GM19372 (cell line): ENCODE measurements around the gene HNRNPA3.
"Not testable (repeated sequence)": the region's sequence is repeated elsewhere in the genome, so short reads cannot be mapped to it uniquely, and the experiment has no call there.

Experiments used
- ATAC-seq: cut with Tn5 transposase; IDR thresholded peaks from one replicate; pipeline ENCODE4 v1.9.1; 2021; ENCODE audit warnings: mild to moderate bottlenecking, low read depth, moderate library complexity; ENCODE audit not compliant: unreplicated experiment

HNRNPA3 gene

DNA sequence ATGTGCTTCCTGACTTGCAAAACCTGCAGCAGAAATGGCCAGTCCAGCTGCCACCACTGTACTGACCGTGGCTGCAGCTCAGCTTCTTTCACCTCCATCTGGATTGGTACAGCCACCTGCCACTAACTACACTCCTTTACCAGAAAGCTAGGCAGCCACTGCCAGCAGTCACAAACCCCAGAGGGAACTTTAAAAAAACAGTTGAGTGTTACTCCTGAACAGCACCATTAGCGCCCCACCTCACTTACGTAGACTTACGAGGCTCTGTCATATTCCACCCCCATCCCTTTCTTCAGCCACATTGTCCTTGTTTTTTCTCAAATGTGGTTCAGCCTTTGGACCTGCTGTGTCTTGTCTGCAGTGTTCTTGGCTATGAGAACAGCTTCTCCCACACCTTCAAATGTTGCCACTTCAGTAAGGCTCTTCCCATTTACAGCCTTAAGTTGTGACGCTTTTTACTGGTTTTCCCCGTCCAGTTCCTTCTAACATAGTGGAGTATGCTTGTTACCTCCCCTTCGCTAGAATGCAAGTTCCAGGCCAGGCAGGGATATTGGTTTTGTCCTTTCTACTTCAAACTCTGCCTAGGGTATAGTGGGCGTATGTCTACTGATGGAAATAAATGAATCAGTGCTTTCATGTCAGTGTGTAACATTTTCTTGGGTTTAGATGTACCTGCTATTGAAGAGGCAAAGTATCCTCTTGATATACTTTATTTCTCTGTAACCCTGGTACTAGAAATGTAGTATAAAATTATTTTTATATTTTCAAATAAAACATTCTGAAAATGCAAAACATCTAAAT is 17.0 kb downstream of the HNRNPA3 start:
- no peak for ATAC-seq

DNA sequence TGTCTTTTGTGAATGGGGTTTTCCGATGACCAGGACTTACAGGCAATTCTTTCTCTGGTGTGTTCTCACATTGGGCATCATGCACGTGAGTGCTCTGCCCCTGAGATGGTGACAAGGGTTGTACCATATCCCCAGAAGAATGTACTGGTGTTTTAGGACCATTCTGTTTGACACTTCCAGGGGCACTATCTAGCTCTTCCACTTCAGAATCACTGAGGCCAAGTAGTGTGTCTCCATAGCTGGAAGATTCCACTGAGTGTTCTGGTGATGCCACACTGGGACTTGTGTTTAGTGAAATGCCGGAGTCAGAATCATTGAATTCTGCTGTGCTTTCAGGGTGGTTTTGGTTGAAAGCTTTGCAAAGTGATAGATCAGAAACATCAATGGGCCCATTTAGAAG is 18.7 kb downstream of the HNRNPA3 start:
- ATAC-seq = no peak

DNA sequence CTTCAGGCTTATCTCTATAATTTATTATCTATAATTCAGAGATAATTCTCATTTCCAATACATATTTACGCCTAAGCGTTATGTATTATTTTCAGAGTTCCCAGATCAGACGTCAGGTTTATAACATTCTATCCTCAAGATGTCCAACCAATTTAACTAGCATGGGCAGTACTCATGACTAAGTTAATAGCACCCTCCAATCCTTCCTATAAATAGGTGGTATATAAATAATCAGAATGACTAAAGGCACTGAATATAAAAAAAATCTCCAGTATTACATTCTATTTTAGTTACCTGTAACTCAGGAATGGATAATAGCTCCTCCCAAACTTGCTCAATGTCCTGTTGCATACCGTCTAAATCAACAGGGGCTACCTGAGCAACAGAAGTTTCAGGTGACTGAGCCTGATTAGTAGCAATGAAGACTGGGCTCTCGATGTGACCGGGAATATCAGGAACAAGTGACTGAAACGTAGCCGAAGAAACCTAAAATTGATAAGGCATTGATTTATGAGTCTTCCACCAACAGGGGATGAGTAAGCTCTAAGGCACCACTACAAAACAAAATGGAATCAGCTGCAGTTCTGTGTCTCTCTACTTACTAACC is 19.6 kb downstream of the HNRNPA3 start:
- ATAC-seq = no peak

DNA sequence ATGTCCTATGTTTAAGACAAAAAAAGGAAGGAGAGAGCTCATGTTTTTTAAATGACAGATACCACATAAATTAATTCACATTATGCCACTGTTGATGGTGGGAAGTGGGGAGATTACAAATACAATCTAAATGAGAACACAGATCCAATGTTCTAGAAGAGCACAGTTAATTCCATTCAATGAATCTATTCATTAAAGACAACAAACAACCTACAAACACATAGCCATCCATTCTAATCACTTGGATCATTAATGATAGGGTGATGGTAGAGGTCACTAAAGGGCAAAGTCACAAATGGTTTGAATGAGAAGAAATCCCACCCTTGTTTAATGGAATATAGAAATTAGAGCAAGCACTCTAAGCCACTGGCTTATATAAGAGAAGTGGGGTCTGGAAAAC is 21.7 kb downstream of the HNRNPA3 start:
- ATAC-seq = no peak

DNA sequence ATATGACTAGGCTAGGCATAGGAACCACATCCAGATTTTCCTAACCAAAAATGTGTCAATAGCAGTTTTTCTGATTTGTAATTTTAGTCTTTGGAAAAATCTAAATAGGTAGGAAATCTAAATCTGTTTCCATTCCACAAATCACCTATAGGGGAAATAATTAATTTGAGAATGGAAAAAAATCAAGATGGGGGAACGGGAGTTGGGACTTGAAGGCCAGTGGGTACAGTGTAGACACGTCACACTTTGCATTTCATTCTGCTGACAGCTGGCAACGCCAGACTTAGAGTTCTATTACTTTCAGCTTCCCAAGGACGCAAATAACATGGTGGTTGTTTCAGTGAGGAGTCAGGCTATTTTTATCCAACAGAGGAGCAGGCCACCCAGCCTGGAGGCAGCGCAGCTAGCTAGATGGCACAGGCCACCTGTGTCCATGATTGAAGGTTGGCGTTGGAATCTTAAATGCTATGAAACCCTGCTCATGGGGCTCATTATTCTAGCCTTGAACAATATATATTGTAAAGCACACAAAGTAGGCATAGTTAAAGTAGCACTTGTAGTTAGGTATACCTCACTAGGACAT is 23.4 kb downstream of the HNRNPA3 start:
- ATAC-seq = no peak

DNA sequence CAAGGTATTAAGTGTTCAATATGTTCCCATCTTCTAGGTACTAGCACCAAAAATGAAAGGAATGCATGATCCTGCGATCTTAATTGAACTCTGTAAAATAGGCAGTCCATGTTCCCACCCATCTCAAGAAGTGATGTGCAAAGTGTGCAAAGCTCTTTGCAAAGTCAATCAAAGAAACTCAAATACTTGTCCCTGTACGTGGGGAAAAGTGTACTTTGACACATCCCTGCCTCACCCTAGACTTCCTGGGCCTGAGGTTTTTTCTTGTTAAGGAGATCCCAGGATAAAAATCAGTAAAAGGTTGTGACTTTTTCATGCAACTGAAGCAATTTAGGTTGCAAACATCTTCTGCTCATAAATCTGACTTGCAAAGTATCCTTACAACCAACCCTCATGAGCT is 25.3 kb downstream of the HNRNPA3 start:
- ATAC-seq = no peak

DNA sequence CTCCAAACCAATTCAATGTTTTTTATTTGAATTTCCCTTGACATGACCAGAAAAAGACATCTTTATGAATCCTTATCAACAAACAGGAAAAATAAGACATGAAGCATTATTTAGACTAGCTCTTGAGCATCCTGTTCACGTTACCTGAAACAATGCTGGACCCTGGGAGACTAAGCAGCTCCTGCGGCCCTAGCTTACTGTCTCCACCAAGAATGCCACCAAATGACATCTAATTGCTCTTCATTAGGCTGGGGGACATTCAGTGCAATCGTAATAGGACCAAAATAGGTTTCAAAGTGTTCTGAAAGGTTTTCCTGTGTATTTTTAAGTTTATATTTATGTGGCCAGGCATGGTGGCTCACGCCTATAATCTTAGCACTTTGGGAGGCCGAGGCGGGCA is 26.5 kb downstream of the HNRNPA3 start:
- no peak for ATAC-seq

DNA sequence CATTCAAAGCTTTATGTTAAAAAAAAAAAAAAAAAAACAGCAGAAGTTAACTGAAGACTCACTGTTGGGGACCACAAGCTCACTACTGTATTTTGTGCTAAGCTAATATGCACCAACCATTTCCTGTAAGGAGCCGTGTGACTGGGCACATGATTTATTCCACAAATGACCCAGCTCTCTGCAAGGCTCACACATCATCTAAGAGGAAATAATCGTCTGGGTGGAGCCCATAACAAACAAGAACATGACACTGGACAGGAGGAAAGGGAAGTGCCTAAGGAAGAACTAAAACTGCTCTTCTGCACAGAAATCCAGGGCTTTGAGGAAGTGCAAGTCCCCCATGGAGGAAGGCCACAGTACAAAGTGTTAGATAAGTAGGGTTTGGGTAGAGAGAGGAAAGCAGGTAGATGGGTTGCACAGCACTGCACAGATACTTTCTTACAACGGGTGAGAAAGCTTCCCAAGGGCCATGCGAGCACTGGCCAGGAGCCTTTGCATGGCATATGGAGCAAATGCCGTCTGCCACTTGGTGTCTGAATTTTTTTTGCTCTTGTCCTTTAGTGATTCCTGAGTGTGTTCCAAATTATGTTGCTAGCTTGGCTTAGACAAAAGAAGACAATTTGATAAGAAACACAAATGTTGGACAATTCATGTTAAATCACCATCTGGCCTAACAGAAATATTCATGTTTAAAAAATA is 27.5 kb downstream of the HNRNPA3 start:
- no peak for ATAC-seq

DNA sequence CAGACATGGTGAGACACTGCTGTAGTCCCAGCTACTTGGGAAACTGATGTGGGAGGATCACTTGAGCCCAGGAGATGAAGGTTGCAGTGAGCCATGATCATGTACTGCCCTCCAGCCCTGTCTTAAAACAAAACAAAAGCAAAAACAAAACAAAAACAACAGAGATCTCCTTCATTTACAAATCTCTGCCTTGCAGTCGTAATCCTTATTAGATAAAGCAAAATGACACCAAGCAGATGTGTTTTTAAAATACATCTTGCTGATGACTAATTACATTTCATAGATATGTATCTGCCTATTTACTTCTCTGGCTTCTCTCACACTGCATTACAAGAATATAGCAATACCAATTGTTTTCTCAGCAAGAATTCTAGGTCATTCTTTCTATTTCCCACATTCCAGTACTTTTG is 29.1 kb downstream of the HNRNPA3 start:
- no peak for ATAC-seq

DNA sequence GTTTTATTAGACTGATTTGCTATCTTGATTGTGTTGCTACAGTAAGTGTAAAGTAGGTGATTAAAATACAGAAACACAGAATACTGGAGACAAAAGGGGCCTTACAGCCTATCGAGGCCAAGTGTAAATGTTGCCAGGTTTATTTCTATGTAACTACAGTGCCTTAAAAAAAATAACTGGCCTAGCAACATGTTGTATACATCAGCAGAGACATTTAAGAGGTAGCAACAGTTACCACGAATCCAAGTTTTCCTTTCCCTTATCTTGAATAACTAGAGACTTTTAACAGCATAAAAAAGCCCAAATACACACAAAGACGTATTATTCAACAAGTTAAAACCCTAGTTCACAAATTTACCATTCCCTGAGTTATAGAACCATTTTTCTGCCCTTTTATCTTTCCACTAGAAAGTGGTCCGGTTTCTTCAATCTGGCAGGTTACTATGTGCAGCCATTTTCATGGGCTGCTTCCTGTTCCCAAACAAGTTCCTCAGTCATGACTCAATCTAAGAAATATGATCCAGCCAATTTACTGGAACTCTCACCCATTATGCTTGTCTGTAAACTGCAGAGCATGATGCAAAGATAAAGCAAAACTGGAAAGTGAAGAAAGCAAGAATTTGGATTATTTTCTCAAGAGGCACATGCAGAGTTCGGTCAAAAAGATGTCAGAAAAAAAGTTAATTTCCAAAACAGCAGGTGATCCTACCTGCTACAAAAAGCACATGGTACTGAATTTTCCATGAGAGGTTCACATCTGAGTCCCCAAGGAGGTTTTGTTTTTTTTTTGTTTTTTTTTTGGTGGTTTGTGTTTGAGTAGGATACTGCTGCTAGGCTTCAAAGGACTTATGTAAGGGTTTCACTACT is 29.8 kb downstream of the HNRNPA3 start:
- no peak for ATAC-seq

DNA sequence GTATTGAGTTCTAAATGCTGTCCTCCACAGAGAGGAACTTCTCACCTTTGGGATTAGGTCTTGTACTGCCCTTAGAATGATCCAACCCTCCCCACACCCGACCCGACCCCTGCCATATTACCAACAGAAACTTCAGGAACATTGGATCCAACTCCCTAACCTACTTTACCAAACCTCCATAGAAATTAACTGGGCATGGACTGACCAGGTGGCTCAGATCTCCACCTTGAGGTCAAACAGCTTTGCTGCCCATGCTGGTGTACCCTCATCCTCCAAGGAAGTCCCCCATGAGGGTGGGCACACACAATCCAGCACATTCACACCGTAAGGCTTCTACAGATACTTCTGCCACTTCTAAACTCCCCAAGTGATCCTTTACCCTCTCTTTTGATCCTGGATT is 30.5 kb downstream of the HNRNPA3 start:
- ATAC-seq = no peak

DNA sequence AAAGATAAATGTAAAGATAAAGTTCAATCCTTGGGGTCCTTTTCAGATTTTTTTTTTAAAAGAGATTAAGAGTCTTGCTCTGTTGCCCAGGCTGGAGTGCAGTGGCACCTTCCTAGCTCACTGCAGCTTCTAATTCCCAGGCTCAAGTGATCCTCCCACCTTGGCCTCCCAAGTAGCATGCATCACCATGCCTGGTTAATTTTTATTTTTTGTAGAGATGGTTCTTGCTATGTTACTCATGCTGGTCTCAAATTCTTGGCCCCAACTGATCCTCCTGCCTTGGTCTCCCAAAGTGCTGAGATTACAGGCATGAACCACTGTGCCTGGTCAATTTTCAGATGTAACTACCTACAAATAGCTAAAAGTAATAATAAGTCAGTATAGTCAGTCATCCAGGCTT is 30.9 kb downstream of the HNRNPA3 start:
- ATAC-seq = no peak

DNA sequence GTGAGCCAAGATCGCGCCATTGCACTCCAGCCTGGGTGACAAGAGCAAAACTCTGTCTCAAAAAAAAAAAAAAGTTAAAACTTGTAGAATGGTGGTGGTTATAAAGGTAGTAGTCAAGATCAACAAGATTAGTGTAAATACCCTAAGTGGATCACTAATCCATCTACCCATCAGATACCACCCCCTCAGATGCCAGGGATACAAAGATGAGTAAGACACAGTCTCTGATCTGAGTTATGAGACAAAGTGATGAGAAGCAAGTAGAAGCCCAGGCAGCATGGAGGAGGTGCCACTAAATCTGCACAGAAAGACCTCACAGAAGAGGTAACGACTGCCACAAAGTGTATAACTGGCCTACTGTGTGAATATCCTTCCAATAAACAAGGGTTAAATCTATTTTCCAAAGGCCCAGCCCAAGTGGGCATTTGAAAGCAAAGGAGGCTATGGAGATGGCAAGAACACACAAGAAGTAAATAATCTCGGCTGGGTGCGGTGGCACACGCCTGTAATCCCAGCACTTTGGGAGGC is 31.7 kb downstream of the HNRNPA3 start:
- ATAC-seq = no peak

DNA sequence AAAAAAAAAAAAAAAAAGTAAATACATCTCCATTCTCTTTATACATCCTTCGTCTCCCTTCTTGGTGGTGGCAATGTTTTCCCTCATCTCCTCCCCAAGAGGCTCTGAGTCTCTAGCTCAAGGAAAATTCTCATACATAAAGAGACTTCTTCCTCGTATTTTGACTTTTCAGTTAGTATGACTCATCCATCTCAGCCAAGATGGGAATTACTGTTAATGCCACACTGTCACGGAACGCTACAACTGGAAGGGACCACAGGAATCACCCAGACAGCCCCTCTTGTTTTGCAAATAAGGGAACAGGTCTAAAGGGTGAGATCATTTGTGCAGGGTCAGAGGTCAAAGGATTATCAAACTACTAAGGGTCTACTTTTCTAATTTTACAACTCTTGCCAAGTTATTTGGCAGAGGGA is 32.4 kb downstream of the HNRNPA3 start:
- no peak for ATAC-seq

DNA sequence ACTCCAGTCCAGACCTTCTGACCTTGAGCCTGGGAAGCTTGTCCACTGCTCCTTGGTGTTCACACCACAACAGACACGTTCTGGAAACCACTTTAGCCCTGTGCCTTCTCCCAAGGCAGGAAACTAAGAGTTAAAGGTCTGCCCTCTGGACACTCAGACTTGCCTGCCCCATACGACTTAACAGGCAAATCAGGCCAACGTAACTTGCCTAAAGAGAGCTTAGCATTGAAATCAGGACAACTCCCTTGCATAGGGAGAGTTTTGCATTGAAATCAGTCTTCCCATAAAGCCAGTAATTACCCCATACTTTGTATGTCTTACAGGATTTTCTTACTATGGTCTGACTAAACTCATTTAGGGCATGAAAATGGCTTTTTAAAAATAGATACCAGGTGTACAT is 33.4 kb downstream of the HNRNPA3 start:
- no peak for ATAC-seq

DNA sequence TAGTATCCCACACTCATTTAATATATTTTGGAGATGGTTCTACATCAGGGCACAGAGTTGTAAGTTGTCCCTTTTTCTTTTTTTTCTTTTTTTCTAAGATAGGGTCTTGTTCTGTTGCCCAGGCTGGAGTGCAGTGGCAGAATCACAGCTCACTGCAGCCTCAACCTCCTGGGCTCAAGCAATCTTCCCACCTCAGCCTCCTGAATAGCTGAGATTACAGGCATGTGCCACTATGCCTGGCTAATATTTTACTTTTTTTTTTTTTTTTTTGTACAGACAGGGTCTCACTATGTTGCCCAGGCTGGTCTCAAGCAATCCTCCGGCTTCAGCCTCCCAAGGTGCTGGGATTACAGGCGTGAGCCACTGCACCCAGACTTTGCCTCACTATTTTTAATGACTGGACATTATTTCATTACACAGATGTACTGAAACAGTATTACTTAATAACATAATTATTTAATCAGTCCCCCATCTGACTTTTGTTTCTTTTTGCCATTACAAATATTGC is 34.0 kb downstream of the HNRNPA3 start:
- ATAC-seq = not testable (repeated sequence)

DNA sequence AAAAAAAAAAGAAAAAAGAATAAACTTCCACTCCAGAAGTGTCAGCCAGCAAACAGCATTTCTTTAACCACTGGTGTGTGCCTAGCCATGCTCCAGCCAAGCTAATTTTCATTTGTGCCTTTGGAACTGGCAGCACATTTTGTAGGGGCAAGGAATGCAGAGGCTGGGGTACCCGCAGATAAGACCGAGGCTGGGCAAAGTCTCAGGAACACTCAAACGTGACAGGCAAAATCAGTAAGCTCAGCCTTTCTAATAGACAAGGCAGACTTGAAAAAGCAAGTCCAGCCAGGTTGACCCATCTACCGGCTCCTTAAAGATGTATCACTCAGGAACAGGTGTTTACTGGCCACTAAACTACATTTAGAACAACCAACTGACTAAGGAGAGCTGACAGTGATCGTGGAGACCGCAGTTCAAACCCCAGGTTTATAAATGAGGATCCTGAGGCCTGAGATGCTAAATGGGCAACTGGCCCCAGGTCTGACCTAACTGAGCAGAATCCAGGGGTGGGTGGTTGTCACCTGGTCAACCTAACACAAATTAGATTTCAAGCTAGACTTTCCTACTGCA is 35.2 kb downstream of the HNRNPA3 start:
- no peak for ATAC-seq

DNA sequence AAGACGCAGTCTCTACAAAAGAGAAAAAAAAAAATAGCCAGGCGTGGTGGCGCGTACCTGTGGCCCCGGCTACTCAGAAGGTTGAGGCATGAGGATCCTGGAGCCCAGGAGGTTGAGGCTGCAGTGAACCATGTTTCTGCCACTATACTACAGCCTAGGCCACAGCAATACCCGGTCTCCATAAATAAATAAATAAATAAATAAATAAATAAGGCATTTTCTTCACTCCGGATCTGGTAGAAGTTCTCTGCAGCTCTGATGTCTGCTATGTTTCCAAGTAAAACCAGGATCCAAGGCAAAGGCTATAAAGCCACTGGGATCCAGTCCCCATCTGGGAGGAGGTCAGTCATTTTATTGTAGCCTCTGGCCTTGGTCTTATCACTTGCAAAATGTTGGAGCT is 36.4 kb downstream of the HNRNPA3 start:
- ATAC-seq = no peak

DNA sequence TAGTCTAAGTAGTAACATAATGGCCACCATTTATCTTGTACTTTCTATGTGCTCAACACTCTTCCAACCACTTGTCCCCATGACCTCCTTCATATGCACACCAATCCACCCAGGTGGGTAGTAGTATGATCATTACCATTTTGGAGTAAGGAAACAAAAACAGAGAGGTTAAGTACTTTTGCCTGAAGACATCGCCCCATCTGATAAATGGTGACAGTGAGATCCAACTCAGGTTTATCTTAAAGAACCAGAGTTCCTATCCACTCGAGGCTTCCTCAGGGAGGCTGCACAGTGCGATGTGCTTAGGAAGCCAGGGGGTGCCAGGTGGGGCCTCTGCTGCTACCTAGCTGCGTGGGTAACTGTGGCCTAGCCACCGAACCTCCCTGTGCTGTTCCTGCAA is 37.9 kb downstream of the HNRNPA3 start:
- no peak for ATAC-seq

DNA sequence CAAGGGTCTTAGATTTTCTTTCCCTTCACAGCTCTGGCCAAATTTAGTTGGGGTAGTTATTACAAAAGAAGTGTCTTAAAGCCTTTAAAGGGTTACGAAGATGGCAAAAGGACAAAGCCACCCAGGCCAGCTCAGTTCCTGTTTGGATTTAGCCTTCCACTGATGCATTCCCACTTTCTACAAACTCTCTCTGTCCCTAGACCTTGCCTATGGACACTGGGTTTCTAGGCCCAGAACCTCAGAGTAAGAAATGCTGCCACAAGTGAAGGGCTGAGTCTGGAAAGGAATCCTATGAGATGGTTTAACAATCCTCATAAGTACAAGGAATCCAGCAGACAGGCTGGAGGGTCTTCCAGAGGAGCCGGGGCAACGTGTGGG is 38.6 kb downstream of the HNRNPA3 start:
- no peak for ATAC-seq
